Suprapubic skin (tissue), 3 donors: ENCODE measurements around the gene OSBPL6.

Source experiments
- POLR2A ChIP-seq, 2 donors: fragments of 450-650 bp; IDR thresholded peaks; one replicate each; pipeline ENCODE4 v1.6.1; 2017; ENCODE audit warnings: antibody characterized with exemption in 2 of 2, mild to moderate bottlenecking in 2 of 2, moderate library complexity in 2 of 2
- TF ChIP-seq, protein P1 (sequence below), 2 donors: fragments of 200-600 bp in 1 of 2; fragments of 450-650 bp in 1 of 2; sonication (generic) in 1 of 2; IDR thresholded peaks; one replicate each; pipeline ENCODE4 v1.5.1; 2016 to 2019; ENCODE audit warnings: antibody characterized with exemption in 2 of 2, mild to moderate bottlenecking in 1 of 2, moderate library complexity in 1 of 2

- TF ChIP-seq, protein P1, sequence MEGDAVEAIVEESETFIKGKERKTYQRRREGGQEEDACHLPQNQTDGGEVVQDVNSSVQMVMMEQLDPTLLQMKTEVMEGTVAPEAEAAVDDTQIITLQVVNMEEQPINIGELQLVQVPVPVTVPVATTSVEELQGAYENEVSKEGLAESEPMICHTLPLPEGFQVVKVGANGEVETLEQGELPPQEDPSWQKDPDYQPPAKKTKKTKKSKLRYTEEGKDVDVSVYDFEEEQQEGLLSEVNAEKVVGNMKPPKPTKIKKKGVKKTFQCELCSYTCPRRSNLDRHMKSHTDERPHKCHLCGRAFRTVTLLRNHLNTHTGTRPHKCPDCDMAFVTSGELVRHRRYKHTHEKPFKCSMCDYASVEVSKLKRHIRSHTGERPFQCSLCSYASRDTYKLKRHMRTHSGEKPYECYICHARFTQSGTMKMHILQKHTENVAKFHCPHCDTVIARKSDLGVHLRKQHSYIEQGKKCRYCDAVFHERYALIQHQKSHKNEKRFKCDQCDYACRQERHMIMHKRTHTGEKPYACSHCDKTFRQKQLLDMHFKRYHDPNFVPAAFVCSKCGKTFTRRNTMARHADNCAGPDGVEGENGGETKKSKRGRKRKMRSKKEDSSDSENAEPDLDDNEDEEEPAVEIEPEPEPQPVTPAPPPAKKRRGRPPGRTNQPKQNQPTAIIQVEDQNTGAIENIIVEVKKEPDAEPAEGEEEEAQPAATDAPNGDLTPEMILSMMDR (IDR thresholded peaks at IDR 0.05): no peak
- no peak for TF ChIP-seq POLR2A (IDR thresholded peaks at IDR 0.05)
Observed at GRCh38 chr2:178191511-178191910, 2.8 kb upstream of the OSBPL6 start.
